ENCODE results near the gene TTLL4.
A peak's percentile ranks its signal among the peaks of the same experiment; 100 is the strongest.

Gene TTLL4

DNA sequence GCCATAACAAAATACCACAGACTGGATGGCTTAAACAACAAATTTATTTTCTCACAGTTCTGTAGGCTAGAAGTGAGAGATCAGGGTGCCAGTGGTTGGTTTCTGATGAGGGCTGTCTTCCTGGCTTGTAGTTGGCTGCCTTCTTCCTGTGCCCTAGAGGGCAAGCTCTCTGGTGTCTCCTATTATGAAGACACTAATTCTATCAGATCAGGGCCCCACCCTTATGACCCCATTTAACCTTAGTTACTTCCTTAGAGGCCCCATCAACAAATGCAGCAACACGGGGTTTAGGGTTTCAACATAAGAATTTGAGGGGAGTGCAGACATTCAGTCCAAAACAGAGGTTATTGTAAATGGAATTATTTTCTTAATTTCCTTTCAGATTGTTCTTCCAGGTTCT, 94.2 kb downstream of the TTLL4 start:
- no peak overlapping the region for H3K9ac ChIP-seq (ENCODE audit: low read length)
- H3K4me1 ChIP-seq (ENCODE audit: control insufficient read depth, insufficient read depth, low read depth, low read length): peaks cover 1% of the 10 kb centered on the region
- no peak overlapping the region for H2BK120ac ChIP-seq (ENCODE audit: low read depth, low read length)
- no peak overlapping the region for H3K23ac ChIP-seq (ENCODE audit: low read length in 2 of 2)
- H3K9me3 ChIP-seq (ENCODE audit: control insufficient read depth, low read length): peaks cover 10% of the 10 kb centered on the region
- H3K27ac ChIP-seq (ENCODE audit: low read length, poor library complexity, severe bottlenecking): no peak overlapping the region
- no peak overlapping the region for H2AK5ac ChIP-seq (ENCODE audit: low read length, severe bottlenecking)
- no peak for DNase-seq
- H3K14ac ChIP-seq (ENCODE audit: low read length in 2 of 2): no peak overlapping the region
- WGBS: no CpG with 5 or more reads among the region's 1 CpG
- no peak overlapping the region for H2AFZ ChIP-seq (ENCODE audit: low read depth, low read length)
- H4K91ac ChIP-seq (ENCODE audit: low read length): no peak overlapping the region
- H2BK15ac ChIP-seq (ENCODE audit: low read depth, poor library complexity, severe bottlenecking): no peak overlapping the region
- H3K4me3 ChIP-seq (ENCODE audit: insufficient read depth in 1 of 2, low read depth in 1 of 2, low read length in 2 of 2): no peak overlapping the region
- H2BK5ac ChIP-seq (ENCODE audit: low read depth, low read length, poor library complexity, severe bottlenecking): no peak overlapping the region
- peak overlapping the region in 1 of 2 experiments; percentile 19 for H3K18ac ChIP-seq (ENCODE audit: low read depth in 1 of 2, low read length in 2 of 2)
- H3K36me3 ChIP-seq (ENCODE audit: control insufficient read depth in 1 of 2, insufficient read depth in 2 of 2, low read depth in 1 of 2, low read length in 2 of 2): peaks cover 0 to 5% of the 10 kb centered on the region in 2 experiments
- H2BK12ac ChIP-seq (ENCODE audit: low read length in 2 of 2): no peak overlapping the region
- H3K4ac ChIP-seq (ENCODE audit: low read depth in 1 of 2, low read length in 2 of 2): no peak overlapping the region
- H4K8ac ChIP-seq (ENCODE audit: low read length): no peak overlapping the region
- no peak overlapping the region for H3K4me2 ChIP-seq (ENCODE audit: low read length, poor library complexity, severe bottlenecking)
- peaks cover 0 to 27% of the 10 kb centered on the region in 2 experiments for H3K27me3 ChIP-seq (ENCODE audit: control insufficient read depth in 1 of 2, insufficient read depth in 1 of 2, low read length in 2 of 2)
- H3K79me1 ChIP-seq (replicated peaks; ENCODE audit: low read length, poor library complexity, severe bottlenecking): peaks cover 9% of the 10 kb centered on the region
